HepG2 (cell line): ENCODE data around the gene ERC1. TPM values are rescaled to one million over a fixed set of nuclear protein-coding genes. Genes with fewer than 3 reads are reported as not detected.

Experiments used
- ATAC-seq: fragments of 200-7000 bp; cut with Tn5 transposase; 3 replicates; pipeline ENCODE4 v1.9.1; 2020; ENCODE audit warnings: mild to moderate bottlenecking, moderate library complexity
- BruUV-seq: library from RNA; stranded (reverse); fragments of 400-500 nt; replicated peaks from 2 replicates; lab custom pipeline; 2021; lab: Mats Ljungman, UMichigan
- CTCF ChIA-PET: fragments of 300-600 bp; formaldehyde crosslinking; extraction: SDS; loops from one replicate; lab custom pipeline; 2021; ENCODE audit warnings: low total read pairs, inconsistent platforms, low intra/inter-chr PET ratio; lab: Yijun Ruan, JAX
- POLR2A ChIA-PET: fragments of 350-600 bp; sonication (Branson Sonifier 250); formaldehyde crosslinking; loops from one replicate; lab custom pipeline; 2020; ENCODE audit warnings: antibody characterized with exemption, inconsistent platforms; lab: Yijun Ruan, JAX
- DNase-seq: peaks from one replicate; pipeline ENCODE4 v3.0.0-alpha.2; 2015; ENCODE audit warnings: low spot score
- FAIRE-seq: peaks from 3 replicates; lab custom pipeline; 2011; peaks lifted over from hg19 to GRCh38; lab: Jason Lieb, UNC
- H2AFZ ChIP-seq: one replicate; pipeline ENCODE4 v1.6.1; 2011; ENCODE audit warnings: low read length, inconsistent platforms
- H3K27ac ChIP-seq: fragments of 300-600 bp; 3 replicates; pipeline ENCODE4 v1.8.0; 2011; ENCODE audit warnings: mixed run types, mild to moderate bottlenecking, mixed read lengths, low read length, inconsistent platforms; ENCODE audit not compliant: insufficient read depth; ENCODE audit errors: extremely low read length
- H3K27me3 ChIP-seq, 2 experiments: fragments of 200-600 bp in 1 of 2; 2 replicates in 1 of 2; 3 replicates in 1 of 2; pipeline versions ENCODE4 v1.6.0 to v1.8.0; 2011; ENCODE audit warnings: low read length in 2 of 2, mild to moderate bottlenecking in 2 of 2, moderate library complexity in 2 of 2, inconsistent platforms in 1 of 2; ENCODE audit not compliant: insufficient read depth in 2 of 2, control insufficient read depth in 1 of 2
- H3K36me3 ChIP-seq, 2 experiments: fragments of 200-600 bp in 1 of 2; replicated peaks in 1 of 2; 2 replicates in 1 of 2; 3 replicates in 1 of 2; pipeline versions ENCODE4 v1.5.1 to v1.8.0; 2011; ENCODE audit warnings: low read length in 2 of 2, inconsistent platforms in 1 of 2; ENCODE audit not compliant: insufficient read depth in 2 of 2, control insufficient read depth in 1 of 2
- H3K4me1 ChIP-seq: 2 replicates; pipeline ENCODE4 v1.5.1; 2012; ENCODE audit warnings: low read length, inconsistent platforms; ENCODE audit not compliant: insufficient read depth
- H3K4me2 ChIP-seq: 2 replicates; pipeline ENCODE4 v1.6.0; 2011; ENCODE audit warnings: low read depth, low read length, inconsistent platforms
- H3K4me3 ChIP-seq, 3 experiments: fragments of 200-600 bp in 1 of 3; sonication (generic), shearing (Covaris generic) in 1 of 3; replicated peaks in 1 of 3; 2 replicates each; pipeline ENCODE4 v1.5.1; 2011 to 2016; ENCODE audit warnings: low read length in 3 of 3, inconsistent platforms in 2 of 3, low read depth in 2 of 3, mild to moderate bottlenecking in 2 of 3, control low read depth in 1 of 3, mixed read lengths in 1 of 3; ENCODE audit not compliant: insufficient read depth in 1 of 3
- H3K79me2 ChIP-seq: one replicate; pipeline ENCODE4 v1.6.1; 2011; ENCODE audit warnings: low read length, inconsistent platforms; ENCODE audit not compliant: insufficient read depth
- H3K9ac ChIP-seq: 2 replicates; pipeline ENCODE4 v1.6.0; 2011; ENCODE audit warnings: mild to moderate bottlenecking, low read depth, low read length, inconsistent platforms; ENCODE audit not compliant: insufficient read depth
- H3K9me3 ChIP-seq: 2 replicates; pipeline ENCODE4 v1.5.1; 2012; ENCODE audit warnings: mild to moderate bottlenecking, low read length
- H4K20me1 ChIP-seq: 2 replicates; pipeline ENCODE4 v1.6.0; 2011; ENCODE audit warnings: inconsistent platforms, mild to moderate bottlenecking, low read length, moderate library complexity; ENCODE audit not compliant: insufficient read depth
- BHLHE40 ChIP-seq: IDR thresholded peaks from 2 replicates; pipeline ENCODE4 v1.6.1; 2011; ENCODE audit warnings: low read length, improper control_type of control experiment
- E2F1 ChIP-seq: sonication (generic); formaldehyde crosslinking; IDR thresholded peaks from 2 replicates; pipeline ENCODE4 v1.5.0; 2020; ENCODE audit warnings: missing genetic modification reagents
- FOXJ3 ChIP-seq: sonication (generic); formaldehyde crosslinking; IDR thresholded peaks from 2 replicates; pipeline ENCODE4 v1.4.0; 2020; ENCODE audit warnings: missing genetic modification reagents, mild to moderate bottlenecking, borderline replicate concordance
- MTA1 ChIP-seq: sonication (generic); formaldehyde crosslinking; IDR thresholded peaks from 2 replicates; pipeline ENCODE4 v1.4.0; 2020; ENCODE audit warnings: missing genetic modification reagents, mild to moderate bottlenecking, borderline replicate concordance
- NCOA2 ChIP-seq: sonication (generic); formaldehyde crosslinking; IDR thresholded peaks from 2 replicates; pipeline ENCODE4 v1.8.0; 2022; ENCODE audit warnings: inconsistent platforms
- PAF1 ChIP-seq: IDR thresholded peaks from 2 replicates; pipeline ENCODE4 v1.6.1; 2016; ENCODE audit warnings: missing genetic modification reagents, missing compliant biosample characterization
- PCBP1 ChIP-seq: fragments of 200-400 bp; formaldehyde crosslinking; IDR thresholded peaks from 2 replicates; pipeline ENCODE4 v1.6.1; 2017; ENCODE audit warnings: mild to moderate bottlenecking, low read depth, low read length, borderline replicate concordance
- PHF8 ChIP-seq: sonication (generic); formaldehyde crosslinking; IDR thresholded peaks from 2 replicates; pipeline ENCODE4 v1.5.0; 2020; ENCODE audit warnings: missing genetic modification reagents
- PTBP1 ChIP-seq: fragments of 200-400 bp; formaldehyde crosslinking; IDR thresholded peaks from 2 replicates; pipeline ENCODE4 v1.6.1; 2018; ENCODE audit warnings: low read length, low read depth; ENCODE audit not compliant: poor library complexity, severe bottlenecking
- RAD51 ChIP-seq: fragments of 450-650 bp; IDR thresholded peaks from 2 replicates; pipeline ENCODE4 v1.6.1; 2016; ENCODE audit warnings: borderline replicate concordance
- RFX1 ChIP-seq: fragments of 450-650 bp; IDR thresholded peaks from 2 replicates; pipeline ENCODE4 v1.6.1; 2017
- SP2 ChIP-seq: sonication (generic); formaldehyde crosslinking; IDR thresholded peaks from 2 replicates; pipeline ENCODE4 v1.5.1; 2020; ENCODE audit warnings: mild to moderate bottlenecking, missing genetic modification reagents
- ZMYM2 ChIP-seq: sonication (generic); formaldehyde crosslinking; IDR thresholded peaks from 2 replicates; pipeline ENCODE4 v1.8.0; 2022; ENCODE audit warnings: mild to moderate bottlenecking, missing genetic modification reagents
- ZNF17 ChIP-seq: sonication (generic); formaldehyde crosslinking; IDR thresholded peaks from 2 replicates; pipeline ENCODE4 v1.5.0; 2020; ENCODE audit warnings: mild to moderate bottlenecking, missing genetic modification reagents
- ZNF577 ChIP-seq: sonication (generic); formaldehyde crosslinking; IDR thresholded peaks from 2 replicates; pipeline ENCODE4 v1.4.0; 2020; ENCODE audit warnings: mild to moderate bottlenecking, low read depth, missing genetic modification reagents, borderline replicate concordance
- ZNF660 ChIP-seq: sonication (generic); formaldehyde crosslinking; IDR thresholded peaks from 2 replicates; pipeline ENCODE4 v1.5.1; 2020; ENCODE audit warnings: mild to moderate bottlenecking, low read depth, missing genetic modification reagents, borderline replicate concordance
- ZNF781 ChIP-seq: sonication (generic); formaldehyde crosslinking; IDR thresholded peaks from 2 replicates; pipeline ENCODE4 v1.5.1; 2020; ENCODE audit warnings: borderline replicate concordance, mild to moderate bottlenecking, missing genetic modification reagents; ENCODE audit errors: not compliant biosample characterization
- WGBS: methylation state at CpG from one replicate; pipeline ENCODE4 v1.1.6; 2017; ENCODE audit warnings: low lambda C conversion rate; 5-methylcytosine and 5-hydroxymethylcytosine counted together
- in situ Hi-C: cut with HindIII; loops from 2 replicates; pipeline ENCODE4 v1.10.0; 2017; ENCODE audit warnings: low pct_unique_long_range_greater_than_20kb; ENCODE audit not compliant: extremely low pct_ligation_motif_present
- intact Hi-C: fragments of 100-400 bp; cut with micrococcal nuclease; formaldehyde crosslinking; loops from one replicate; pipeline ENCODE4 v1.10.0; 2022; ENCODE audit not compliant: unreplicated experiment
- polyA plus RNA-seq, 8 experiments: library from polyadenylated mRNA; depleted of rRNA in 3 of 8; stranded (reverse) in 7 of 8; unstranded in 1 of 8; fragments of >200 nt; fragmentation: Illumina TruSeq in 4 of 8; extraction: Trizol in 4 of 8; gene quantifications; 2 replicates each; pipeline versions ENCODE4 v1.2.1 to v1.2.3, GENCODE V29; 2011 to 2016; ENCODE audit warnings: low read depth in 4 of 8, missing spikeins in 1 of 8, mixed read lengths in 1 of 8; ENCODE audit not compliant: insufficient read depth in 1 of 8
- total RNA-seq, 5 experiments: library from RNA; depleted of rRNA; stranded (reverse); fragments of >200 nt; fragmentation: Illumina TruSeq; extraction: Trizol; gene quantifications; 2 replicates each; pipeline ENCODE4 v1.2.3, GENCODE V29; 2016; ENCODE audit warnings: low read depth in 1 of 5
- TF ChIP-seq, protein P1 (sequence below): sonication (generic); formaldehyde crosslinking; IDR thresholded peaks from 2 replicates; pipeline ENCODE4 v1.8.0; 2022; ENCODE audit warnings: missing genetic modification reagents, low read depth, mild to moderate bottlenecking, borderline replicate concordance

The ERC1 gene
- total and polyA plus RNA-seq, 2 of the 13 experiments (the other 11 are each of a cell fraction or from before 2014, with no cell fraction given), result 6.1 to 12.4 TPM

GRCh38 chr12:1369460-1369859, 378.4 kb downstream of the ERC1 start:
- Histone ChIP-seq H3K4me3 (no peak overlapping the region), H3K4me1 (peaks cover 16% of the 10 kb centered on the region), H4K20me1 (no peaks in the 10 kb centered on the region), H3K9ac (no peak overlapping the region), H3K4me2 (no peak overlapping the region), H3K9me3 (no peaks in the 10 kb centered on the region), H2AFZ (no peak overlapping the region), H3K36me3 (peaks cover 0 to 4% of the 10 kb centered on the region in 2 experiments; a peak in 1 of 5 replicates), H3K27ac (no peak overlapping the region), H3K27me3 (no peaks in the 10 kb centered on the region), H3K79me2 (no peaks in the 10 kb centered on the region)
- in situ Hi-C loops, result no loop called here
- CTCF ChIA-PET, result no interaction called here
- WGBS, result 93% methylated on average over 5 of the region's 5 CpGs
- TF ChIP-seq NCOA2 (CRISPR knock-in tag), result no peak
- TF ChIP-seq ZNF577 (CRISPR knock-in tag), result no peak
- TF ChIP-seq, protein P1, sequence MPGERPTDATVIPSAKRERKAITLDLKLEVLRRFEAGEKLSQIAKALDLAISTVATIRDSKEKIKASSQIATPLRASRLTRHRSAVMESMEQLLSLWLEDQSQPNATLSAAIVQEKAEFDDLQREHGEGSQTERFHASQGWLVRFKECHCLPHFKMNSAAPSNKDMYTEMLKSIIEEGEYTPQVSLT, result no peak
- no peak for TF ChIP-seq RAD51
- TF ChIP-seq ZNF781 (CRISPR knock-in tag), result no peak
- no peak for TF ChIP-seq PTBP1
- TF ChIP-seq ZMYM2, result no peak
- TF ChIP-seq RFX1, result no peak
- TF ChIP-seq FOXJ3 (CRISPR knock-in tag), result no peak
- no peak for TF ChIP-seq PHF8
- no peak for TF ChIP-seq ZNF17 (CRISPR knock-in tag)
- TF ChIP-seq SP2, result no peak
- no peak for TF ChIP-seq E2F1
- no peak for TF ChIP-seq PAF1 (CRISPR knock-in tag)
- TF ChIP-seq BHLHE40, result no peak
- TF ChIP-seq MTA1, result no peak
- no peak for TF ChIP-seq ZNF660 (CRISPR knock-in tag)
- TF ChIP-seq PCBP1, result no peak
- POLR2A ChIA-PET, result no interaction called here
- ATAC-seq (no peak), DNase-seq (no peak), FAIRE-seq (no peak)
- intact Hi-C loops, result no loop called here
- no TSS peak for BruUV-seq
